Pancreas (tissue), 10 donors: ENCODE results near the gene COL6A1. TPM values are rescaled to one million over a fixed set of nuclear protein-coding genes. Genes with fewer than 3 reads are reported as not detected.

Source experiments
- ATAC-seq, 4 donors: fragments of 200-7000 bp; cut with Tn5 transposase; one replicate each; pipeline versions ENCODE4 v1.8.0 to v1.9.1; 2020; ENCODE audit warnings: mild to moderate bottlenecking in 4 of 4, moderate library complexity in 4 of 4
- DNase-seq, 6 donors: peaks; one replicate each; pipeline ENCODE4 v3.0.0-alpha.2; 2020
- FAIRE-seq: peaks from 2 replicates; lab custom pipeline; 2012; peaks lifted over from hg19 to GRCh38; lab: Jason Lieb, UNC
- H3K27ac ChIP-seq, 4 donors: fragments of 200-600 bp; sonication (generic); 1 replicate in 3 of 4; 2 replicates in 1 of 4; pipeline versions ENCODE4 v1.5.0 to v1.8.0; 2020
- H3K27me3 ChIP-seq, 4 donors: fragments of 200-600 bp; one replicate each; pipeline ENCODE4 v1.8.0; 2021
- H3K36me3 ChIP-seq, 3 donors: fragments of 200-600 bp; sonication (generic) in 1 of 3; one replicate each; pipeline versions ENCODE4 v1.5.0 to v1.8.0; 2020 to 2021
- H3K4me1 ChIP-seq, 3 donors: fragments of 200-600 bp; one replicate each; pipeline ENCODE4 v1.8.0; 2021
- H3K4me3 ChIP-seq, 4 donors: fragments of 200-600 bp; sonication (generic) in 2 of 4; one replicate each; pipeline versions ENCODE4 v1.5.0 to v1.8.0; 2020 to 2021
- H3K9me3 ChIP-seq, 4 donors: fragments of 200-600 bp; one replicate each; pipeline ENCODE4 v1.8.0; 2021
- CTCF ChIP-seq, 4 donors: fragments of 200-600 bp; sonication (generic) in 3 of 4; IDR thresholded peaks; one replicate each; pipeline versions ENCODE4 v1.5.0 to v1.8.0; 2021; ENCODE audit warnings: antibody characterized with exemption in 4 of 4
- WGBS, 2 donors: extraction: QIAGEN DNeasy Blood & Tissue Kit; methylation state at CpG; one replicate each; pipeline ENCODE4 v1.1.7; 2013; 5-methylcytosine and 5-hydroxymethylcytosine counted together
- intact Hi-C, 3 donors: fragments of 100-400 bp; cut with DNase I; formaldehyde crosslinking; loops; one replicate each; pipeline versions ENCODE4 v1.11.1 to v1.14.2; 2022
- polyA plus RNA-seq, 2 donors: library from polyadenylated mRNA; stranded (reverse); fragments of 200-250 nt; gene quantifications; one replicate each; pipeline ENCODE4 v1.2.3, GENCODE V29; 2013
- total RNA-seq, 6 donors: library from RNA; stranded (reverse); fragmentation: NEBNext Ultra II Directional in 4 of 6; extraction: Animal tissue kit (Norgen Biotek cat#: 25700) in 4 of 6; gene quantifications; one replicate each; pipeline versions ENCODE4 v1.2.1 to v1.2.4, GENCODE V29; 2021 to 2023
- donor health status: healthy with polysubstance abuse.
- donor health status: DM: no; HTN: no; CAD: no; lungs with moderate emphysema.
- donor health status: DM: no; HTN: no; CAD: no.
- donor health status: control.
- donor health status: control.
- donor health status: Bipolar disorder and iron deficiency.
- donor health status: DM: yes; HTN: yes; CAD: no.
- donor health status: DM: no; HTN: no; CAD: no.
- donor health status: DM: no; HTN: no; CAD: no.
- donor health status: DM: yes; HTN: yes; CAD: no.

Gene COL6A1
- total and polyA plus RNA-seq, 8 donors: 22.9 to 131 (median 61.2) TPM

GRCh38 chr21:46011267-46011967, 29.8 kb downstream of the COL6A1 start:
- Histone ChIP-seq H3K27ac (no peak overlapping the region), H3K4me1 (no peaks in the 10 kb centered on the region), H3K27me3 (no peaks in the 10 kb centered on the region), H3K4me3 (no peak overlapping the region), H3K36me3 (no peaks in the 10 kb centered on the region), H3K9me3 (no peaks in the 10 kb centered on the region)
- no peak for DNase-seq
- intact Hi-C loops: no loop called here
- TF ChIP-seq CTCF (IDR thresholded peaks at IDR 0.05): no peak
- ATAC-seq: no peak
- WGBS, 2 donors: 59 to 72% methylated on average over 21 to 22 of the region's 22 CpGs
- FAIRE-seq: no peak

GRCh38 chr21:46012154-46012553, 30.6 kb downstream of the COL6A1 start:
- intact Hi-C loops: no loop called here
- FAIRE-seq (no peak), DNase-seq (no peak), ATAC-seq (no peak)
- H3K4me3 ChIP-seq: no peak overlapping the region
- H3K27me3 ChIP-seq: no peaks in the 10 kb centered on the region
- H3K9me3 ChIP-seq: no peaks in the 10 kb centered on the region
- H3K36me3 ChIP-seq: no peaks in the 10 kb centered on the region
- H3K4me1 ChIP-seq: no peaks in the 10 kb centered on the region
- WGBS, 2 donors: 68 to 85% methylated on average over 4 of the region's 4 CpGs
- H3K27ac ChIP-seq: no peak overlapping the region
- TF ChIP-seq CTCF (IDR thresholded peaks at IDR 0.05): no peak

GRCh38 chr21:46014828-46015227, 33.3 kb downstream of the COL6A1 start:
- intact Hi-C loops: no loop called here
- no peaks in the 10 kb centered on the region for H3K9me3 ChIP-seq
- ATAC-seq (no peak), FAIRE-seq (no peak), DNase-seq (no peak)
- H3K4me3 ChIP-seq: no peak overlapping the region
- H3K27me3 ChIP-seq: peaks cover 0 to 8% (median 0%) of the 10 kb centered on the region in 4 donors
- H3K27ac ChIP-seq: no peak overlapping the region
- no peaks in the 10 kb centered on the region for H3K36me3 ChIP-seq
- 38 to 45% methylated on average over 2 of the region's 2 CpGs for WGBS, 2 donors
- no peak for TF ChIP-seq CTCF (IDR thresholded peaks at IDR 0.05)
- H3K4me1 ChIP-seq: no peaks in the 10 kb centered on the region

GRCh38 chr21:46017148-46017547, 35.6 kb downstream of the COL6A1 start:
- intact Hi-C loops: no loop called here
- FAIRE-seq: no peak

More at GRCh38 chr21:46017148-46017547, 35.6 kb downstream of the COL6A1 start:
- peaks cover 0 to 8% (median 0%) of the 10 kb centered on the region in 4 donors for H3K27me3 ChIP-seq
- DNase-seq (no peak), ATAC-seq (no peak)
- H3K36me3 ChIP-seq: no peaks in the 10 kb centered on the region
- no peaks in the 10 kb centered on the region for H3K4me1 ChIP-seq
- H3K4me3 ChIP-seq: no peak overlapping the region
- no peak for TF ChIP-seq CTCF (IDR thresholded peaks at IDR 0.05)
- no peaks in the 10 kb centered on the region for H3K9me3 ChIP-seq
- no peak overlapping the region for H3K27ac ChIP-seq
